ENCODE measurements around the gene FOXC1. TPM values are rescaled to one million over a fixed set of nuclear protein-coding genes. Genes with fewer than 3 reads are reported as not detected.

Gene FOXC1
- total RNA-seq, 1 experiment from 2014 or later, result 40.7 TPM

GRCh38 chr6:1659816-1660215 is 50.1 kb downstream of the FOXC1 start:
- ChIA-PET RAD21 (ENCODE audit: low non-redundant PET in 1 of 2, low total read pairs in 2 of 2, uncharacterized antibody in 2 of 2, unreplicated experiment in 2 of 2) (no interaction called here), POLR2A (no interaction called here)
- no peak for TF ChIP-seq EZH2 (IDR thresholded peaks at IDR 0.05)
- no peak for TF ChIP-seq JUND (IDR thresholded peaks at IDR 0.05)
- no peak for TF ChIP-seq YY1 (IDR thresholded peaks at IDR 0.05; ENCODE audit: extremely low read depth, insufficient replicate concordance, low read depth, low read length)
- TF ChIP-seq POLR2AphosphoS5 (IDR thresholded peaks at IDR 0.05; ENCODE audit: low read depth, low read length), result no peak

GRCh38 chr6:1662534-1662933 is 52.8 kb downstream of the FOXC1 start:
- ATAC-seq (no peak), DNase-seq (ENCODE audit: low read depth, low spot score) (no peak)
- Histone ChIP-seq H3K79me2 (ENCODE audit: insufficient read depth, low read length) (no peaks in the 10 kb centered on the region), H4K20me1 (ENCODE audit: insufficient read depth) (no peaks in the 10 kb centered on the region), H3K4me3 (replicated peaks in 1 of 2; ENCODE audit: low read depth in 1 of 2, low read length in 2 of 2) (no peak overlapping the region), H3K27me3 (ENCODE audit: insufficient read depth, low read length) (no peaks in the 10 kb centered on the region), H3K4me2 (ENCODE audit: low read length) (no peak overlapping the region), H3K4me1 (ENCODE audit: control insufficient read depth in 1 of 2, insufficient read depth in 2 of 2, low read length in 2 of 2) (no peaks in the 10 kb centered on the region), H3K36me3 (ENCODE audit: control insufficient read depth in 1 of 2, insufficient read depth in 2 of 2, low read length in 2 of 2) (no peaks in the 10 kb centered on the region), H3K9ac (ENCODE audit: low read length) (no peak overlapping the region), H3K9me3 (ENCODE audit: control insufficient read depth in 1 of 2, insufficient read depth in 1 of 2, low read depth in 1 of 2, low read length in 2 of 2) (no peaks in the 10 kb centered on the region), H3K9me2 (ENCODE audit: insufficient read depth) (no peaks in the 10 kb centered on the region), H3K27ac (ENCODE audit: low read depth, low read length) (no peak overlapping the region), H2AFZ (ENCODE audit: low read depth, low read length, poor library complexity, severe bottlenecking) (no peak overlapping the region)
- POLR2A ChIA-PET, result no interaction called here
- intact Hi-C loops (cut with micrococcal nuclease), result no loop called here
- CTCF ChIA-PET, result no interaction called here
- RAD21 ChIA-PET (ENCODE audit: low non-redundant PET in 1 of 2, low total read pairs in 2 of 2, uncharacterized antibody in 2 of 2, unreplicated experiment in 2 of 2), result interaction anchor here in 1 of 2 experiments (0.6 kb wide), 1 partner anchor 36 kb away, joined by 3 read pairs; no protein-coding TSS in a partner anchor
- BruUV-seq (replicated peaks), result no TSS peak
- TF ChIP-seq, protein P1, sequence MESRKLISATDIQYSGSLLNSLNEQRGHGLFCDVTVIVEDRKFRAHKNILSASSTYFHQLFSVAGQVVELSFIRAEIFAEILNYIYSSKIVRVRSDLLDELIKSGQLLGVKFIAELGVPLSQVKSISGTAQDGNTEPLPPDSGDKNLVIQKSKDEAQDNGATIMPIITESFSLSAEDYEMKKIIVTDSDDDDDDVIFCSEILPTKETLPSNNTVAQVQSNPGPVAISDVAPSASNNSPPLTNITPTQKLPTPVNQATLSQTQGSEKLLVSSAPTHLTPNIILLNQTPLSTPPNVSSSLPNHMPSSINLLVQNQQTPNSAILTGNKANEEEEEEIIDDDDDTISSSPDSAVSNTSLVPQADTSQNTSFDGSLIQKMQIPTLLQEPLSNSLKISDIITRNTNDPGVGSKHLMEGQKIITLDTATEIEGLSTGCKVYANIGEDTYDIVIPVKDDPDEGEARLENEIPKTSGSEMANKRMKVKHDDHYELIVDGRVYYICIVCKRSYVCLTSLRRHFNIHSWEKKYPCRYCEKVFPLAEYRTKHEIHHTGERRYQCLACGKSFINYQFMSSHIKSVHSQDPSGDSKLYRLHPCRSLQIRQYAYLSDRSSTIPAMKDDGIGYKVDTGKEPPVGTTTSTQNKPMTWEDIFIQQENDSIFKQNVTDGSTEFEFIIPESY (IDR thresholded peaks at IDR 0.05; ENCODE audit: extremely low read depth, insufficient replicate concordance, low read length), result no peak
- no peak for TF ChIP-seq TCF7L2 (IDR thresholded peaks at IDR 0.05; ENCODE audit: borderline replicate concordance, extremely low read depth, insufficient read depth, insufficient read length)
- no peak for TF ChIP-seq CEBPB (IDR thresholded peaks at IDR 0.05; ENCODE audit: low read depth)
- no peak for TF ChIP-seq EZH2 (IDR thresholded peaks at IDR 0.05)
- no peak for TF ChIP-seq EZH2phosphoT487 (IDR thresholded peaks at IDR 0.05; ENCODE audit: borderline replicate concordance)
- no peak for TF ChIP-seq ZFX (IDR thresholded peaks at IDR 0.05)
- TF ChIP-seq SIN3A (IDR thresholded peaks at IDR 0.05; ENCODE audit: low read depth), result no peak
- TF ChIP-seq REST (IDR thresholded peaks at IDR 0.05; ENCODE audit: low read depth), result no peak
- TF ChIP-seq FOSL1 (IDR thresholded peaks at IDR 0.05; ENCODE audit: low read depth), result no peak
- no peak for TF ChIP-seq SP1 (IDR thresholded peaks at IDR 0.05; ENCODE audit: low read depth)
- TF ChIP-seq ZNF274 (IDR thresholded peaks at IDR 0.05; ENCODE audit: low read depth, low read length), result no peak

More at GRCh38 chr6:1659816-1660215, 50.1 kb downstream of the FOXC1 start:
- no peak overlapping the region for H3K9ac ChIP-seq (ENCODE audit: low read length)
- H3K9me3 ChIP-seq (ENCODE audit: control insufficient read depth in 1 of 2, insufficient read depth in 1 of 2, low read depth in 1 of 2, low read length in 2 of 2), result no peaks in the 10 kb centered on the region
- no peaks in the 10 kb centered on the region for H3K36me3 ChIP-seq (ENCODE audit: control insufficient read depth in 1 of 2, insufficient read depth in 2 of 2, low read length in 2 of 2)
- ATAC-seq, result no peak
- no peak overlapping the region for H3K27ac ChIP-seq (ENCODE audit: low read depth, low read length)
- CTCF ChIA-PET, result no interaction called here
- H3K4me2 ChIP-seq (ENCODE audit: low read length), result no peak overlapping the region
- H3K9me2 ChIP-seq (ENCODE audit: insufficient read depth), result no peaks in the 10 kb centered on the region
- no peaks in the 10 kb centered on the region for H4K20me1 ChIP-seq (ENCODE audit: insufficient read depth)
- no peaks in the 10 kb centered on the region for H3K4me1 ChIP-seq (ENCODE audit: control insufficient read depth in 1 of 2, insufficient read depth in 2 of 2, low read length in 2 of 2)
- no peak overlapping the region for H3K4me3 ChIP-seq (replicated peaks in 1 of 2; ENCODE audit: low read depth in 1 of 2, low read length in 2 of 2)
- H3K79me2 ChIP-seq (ENCODE audit: insufficient read depth, low read length), result no peaks in the 10 kb centered on the region
- H3K27me3 ChIP-seq (ENCODE audit: insufficient read depth, low read length), result no peaks in the 10 kb centered on the region
- no peak overlapping the region for H2AFZ ChIP-seq (ENCODE audit: low read depth, low read length, poor library complexity, severe bottlenecking)
- intact Hi-C loops (cut with micrococcal nuclease), result no loop called here
- DNase-seq (ENCODE audit: low read depth, low spot score), result no peak
- no TSS peak for BruUV-seq (replicated peaks)

Data from HCT116 (cell line).